ENCODE data around the gene TSPAN5. TPM values are rescaled to one million over a fixed set of nuclear protein-coding genes. Genes with fewer than 3 reads are reported as not detected.

Gene TSPAN5
- polyA plus RNA-seq, 1 donor from 2014 or later, result 18.8 TPM

GRCh38 chr4:98639108-98639507 is 19.3 kb downstream of the TSPAN5 start:
- no peaks in the 10 kb centered on the region for H4K20me1 ChIP-seq (ENCODE audit: insufficient read depth)
- no peak overlapping the region for H3K9ac ChIP-seq (ENCODE audit: low read length)
- no peaks in the 10 kb centered on the region for H3F3A ChIP-seq (ENCODE audit: insufficient read depth, low read length, poor library complexity, severe bottlenecking)
- no peaks in the 10 kb centered on the region for H3K9me2 ChIP-seq (ENCODE audit: insufficient read depth, low read length)
- TF ChIP-seq CTCF (IDR thresholded peaks at IDR 0.05; ENCODE audit: poor library complexity, severe bottlenecking), result no peak
- TF ChIP-seq SMC3 (conservative IDR thresholded peaks at IDR 0.05; ENCODE audit: poor library complexity), result no peak
- no peak for TF ChIP-seq TAF1 (IDR thresholded peaks at IDR 0.05; ENCODE audit: low read depth)
- no peak for TF ChIP-seq RAD21 (conservative IDR thresholded peaks at IDR 0.05)
- TF ChIP-seq REST (IDR thresholded peaks at IDR 0.05; ENCODE audit: borderline replicate concordance), result no peak
- TF ChIP-seq POLR2AphosphoS5 (IDR thresholded peaks at IDR 0.05), result no peak
- no peak for TF ChIP-seq EZH2 (IDR thresholded peaks at IDR 0.05; ENCODE audit: borderline replicate concordance, insufficient read depth, low read length, poor library complexity, severe bottlenecking)
- no peak for TF ChIP-seq MXI1 (conservative IDR thresholded peaks at IDR 0.05; ENCODE audit: poor library complexity, severe bottlenecking)
- no peak for TF ChIP-seq EP300 (conservative IDR thresholded peaks at IDR 0.05; ENCODE audit: poor library complexity, severe bottlenecking)
- H3K36me3 ChIP-seq (ENCODE audit: insufficient read depth, low read length), result no peaks in the 10 kb centered on the region
- no peak overlapping the region for H3K4me2 ChIP-seq (ENCODE audit: low read length)
- H3K27ac ChIP-seq (ENCODE audit: low read length), result no peak overlapping the region
- H2AFZ ChIP-seq (ENCODE audit: low read depth, low read length), result no peak overlapping the region
- H3K27me3 ChIP-seq (ENCODE audit: insufficient read depth, low read depth, low read length), result no peaks in the 10 kb centered on the region
- H3K79me2 ChIP-seq (replicated peaks; ENCODE audit: insufficient read depth, low read length), result peaks cover 20% of the 10 kb centered on the region
- H3K4me3 ChIP-seq (ENCODE audit: low read length), result no peak overlapping the region
- no peaks in the 10 kb centered on the region for H3K9me3 ChIP-seq (ENCODE audit: low read length)

- Histone ChIP-seq H3K27ac (ENCODE audit: low read length) (no peak overlapping the region), H3K36me3 (ENCODE audit: insufficient read depth, low read length) (no peaks in the 10 kb centered on the region), H3K79me2 (replicated peaks; ENCODE audit: insufficient read depth, low read length) (peaks cover 20% of the 10 kb centered on the region), H4K20me1 (ENCODE audit: insufficient read depth) (no peaks in the 10 kb centered on the region), H3K9ac (ENCODE audit: low read length) (no peak overlapping the region), H3K27me3 (ENCODE audit: insufficient read depth, low read depth, low read length) (no peaks in the 10 kb centered on the region), H3K4me3 (ENCODE audit: low read length) (no peak overlapping the region), H3K4me2 (ENCODE audit: low read length) (no peak overlapping the region), H3K9me3 (ENCODE audit: low read length) (no peaks in the 10 kb centered on the region), H3K9me2 (ENCODE audit: insufficient read depth, low read length) (no peaks in the 10 kb centered on the region), H2AFZ (ENCODE audit: low read depth, low read length) (no peak overlapping the region), H3F3A (ENCODE audit: insufficient read depth, low read length, poor library complexity, severe bottlenecking) (no peaks in the 10 kb centered on the region)
- TF ChIP-seq REST (IDR thresholded peaks at IDR 0.05; ENCODE audit: borderline replicate concordance) (no peak), CTCF (IDR thresholded peaks at IDR 0.05; ENCODE audit: poor library complexity, severe bottlenecking) (no peak), EP300 (conservative IDR thresholded peaks at IDR 0.05; ENCODE audit: poor library complexity, severe bottlenecking) (no peak), POLR2AphosphoS5 (IDR thresholded peaks at IDR 0.05) (no peak), TAF1 (IDR thresholded peaks at IDR 0.05; ENCODE audit: low read depth) (no peak), RAD21 (conservative IDR thresholded peaks at IDR 0.05) (no peak), EZH2 (IDR thresholded peaks at IDR 0.05; ENCODE audit: borderline replicate concordance, insufficient read depth, low read length, poor library complexity, severe bottlenecking) (no peak), SMC3 (conservative IDR thresholded peaks at IDR 0.05; ENCODE audit: poor library complexity) (no peak), MXI1 (conservative IDR thresholded peaks at IDR 0.05; ENCODE audit: poor library complexity, severe bottlenecking) (no peak)
These were observed 19.8 kb downstream of the TSPAN5 start for GRCh38 chr4:98638661-98639060.

Data from neural cell (in vitro differentiated cells).